Neural cell (in vitro differentiated cells): ENCODE results near the gene WDR49. TPM values are rescaled to one million over a fixed set of nuclear protein-coding genes. Genes with fewer than 3 reads are reported as not detected.

Source experiments
- H2AFZ ChIP-seq: fragments of 200-600, 300-800 bp; sonication (generic), shearing (Covaris generic); 2 replicates; pipeline ENCODE4 v1.6.0; 2014; ENCODE audit warnings: low read depth, mild to moderate bottlenecking, antibody characterized with exemption, low read length, moderate library complexity
- H3F3A ChIP-seq: fragments of 200-600 bp; shearing (Covaris generic); 2 replicates; pipeline ENCODE4 v1.6.1; 2016; ENCODE audit warnings: mild to moderate bottlenecking, moderate library complexity, mixed read lengths, antibody characterized with exemption, low read length; ENCODE audit not compliant: insufficient read depth, poor library complexity, severe bottlenecking
- H3K27ac ChIP-seq: fragments of 200-600, 300-800 bp; sonication (generic), shearing (Covaris generic); 2 replicates; pipeline ENCODE4 v1.5.1; 2014; ENCODE audit warnings: mild to moderate bottlenecking, low read length, moderate library complexity
- H3K27me3 ChIP-seq: fragments of 300-800, 200-600 bp; sonication (generic), shearing (Covaris generic); 2 replicates; pipeline ENCODE4 v1.6.0; 2014; ENCODE audit warnings: mild to moderate bottlenecking, low read depth, low read length, moderate library complexity; ENCODE audit not compliant: insufficient read depth
- H3K36me3 ChIP-seq: fragments of 300-800, 200-600 bp; sonication (generic), shearing (Covaris generic); 2 replicates; pipeline ENCODE4 v1.5.1; 2014; ENCODE audit warnings: mild to moderate bottlenecking, antibody characterized with exemption, low read length, moderate library complexity; ENCODE audit not compliant: insufficient read depth
- H3K4me2 ChIP-seq: fragments of 300-800, 200-600 bp; sonication (generic), shearing (Covaris generic); 2 replicates; pipeline ENCODE4 v1.6.0; 2014; ENCODE audit warnings: mild to moderate bottlenecking, low read length
- H3K4me3 ChIP-seq: fragments of 300-800, 200-600 bp; sonication (generic), shearing (Covaris generic); 2 replicates; pipeline ENCODE4 v1.5.1; 2014; ENCODE audit warnings: mild to moderate bottlenecking, low read length, moderate library complexity
- H3K79me2 ChIP-seq: fragments of 200-600 bp; shearing (Covaris generic); replicated peaks from 2 replicates; pipeline ENCODE4 v1.6.0; 2014; ENCODE audit warnings: mild to moderate bottlenecking, low read length, moderate library complexity; ENCODE audit not compliant: insufficient read depth
- H3K9ac ChIP-seq: fragments of 300-800, 200-600 bp; sonication (generic), shearing (Covaris generic); 2 replicates; pipeline ENCODE4 v1.6.1; 2016; ENCODE audit warnings: mild to moderate bottlenecking, low read length, mixed read lengths
- H3K9me2 ChIP-seq: fragments of 200-600 bp; shearing (Covaris generic); 2 replicates; pipeline ENCODE4 v1.6.1; 2016; ENCODE audit warnings: mild to moderate bottlenecking, low read length, mixed read lengths; ENCODE audit not compliant: insufficient read depth
- H3K9me3 ChIP-seq: fragments of 200-600, 300-800 bp; sonication (generic), shearing (Covaris generic); 2 replicates; pipeline ENCODE4 v1.6.1; 2016; ENCODE audit warnings: mild to moderate bottlenecking, mixed run types, low read length, moderate library complexity, mixed read lengths
- H4K20me1 ChIP-seq: fragments of 200-600 bp; shearing (Covaris generic); 2 replicates; pipeline ENCODE4 v1.6.1; 2016; ENCODE audit warnings: mild to moderate bottlenecking, mixed run types; ENCODE audit not compliant: insufficient read depth
- CTCF ChIP-seq: fragments of 450-650 bp; IDR thresholded peaks from 2 replicates; pipeline ENCODE4 v1.5.1; 2014; ENCODE audit warnings: antibody characterized with exemption, mild to moderate bottlenecking, moderate library complexity; ENCODE audit not compliant: poor library complexity, severe bottlenecking
- EP300 ChIP-seq: fragments of 450-650 bp; conservative IDR thresholded peaks from 2 replicates; pipeline ENCODE4 v1.6.1; 2014; ENCODE audit warnings: antibody characterized with exemption, mild to moderate bottlenecking, moderate library complexity; ENCODE audit not compliant: poor library complexity, severe bottlenecking
- EZH2 ChIP-seq: fragments of 200-600, 300-800 bp; shearing (Covaris generic), sonication (generic); IDR thresholded peaks from 2 replicates; pipeline ENCODE4 v1.6.1; 2014; ENCODE audit warnings: antibody characterized with exemption, low read length, borderline replicate concordance, mild to moderate bottlenecking; ENCODE audit not compliant: insufficient read depth, poor library complexity, severe bottlenecking
- MXI1 ChIP-seq: fragments of 450-650 bp; conservative IDR thresholded peaks from 2 replicates; pipeline ENCODE4 v1.6.1; 2014; ENCODE audit warnings: antibody characterized with exemption, mild to moderate bottlenecking; ENCODE audit not compliant: poor library complexity, severe bottlenecking
- POLR2AphosphoS5 ChIP-seq: IDR thresholded peaks from 2 replicates; pipeline ENCODE4 v1.6.1; 2012
- RAD21 ChIP-seq: fragments of 450-650 bp; conservative IDR thresholded peaks from 2 replicates; pipeline ENCODE4 v1.6.1; 2014; ENCODE audit warnings: antibody characterized with exemption, mild to moderate bottlenecking, moderate library complexity
- REST ChIP-seq: IDR thresholded peaks from 2 replicates; pipeline ENCODE4 v1.6.1; 2012; ENCODE audit warnings: borderline replicate concordance
- SMC3 ChIP-seq: fragments of 450-650 bp; conservative IDR thresholded peaks from 2 replicates; pipeline ENCODE4 v1.6.1; 2014; ENCODE audit warnings: antibody characterized with exemption, mild to moderate bottlenecking, moderate library complexity; ENCODE audit not compliant: poor library complexity
- TAF1 ChIP-seq: IDR thresholded peaks from 2 replicates; pipeline ENCODE4 v1.6.1; 2012; ENCODE audit warnings: low read depth
- polyA plus RNA-seq: library from polyadenylated mRNA; depleted of rRNA; stranded (reverse); fragments of >200 nt; gene quantifications from 2 replicates; pipeline ENCODE4 v1.2.3, GENCODE V29; 2014

WDR49 gene
- polyA plus RNA-seq, 1 donor from 2014 or later, result 1.1 TPM

DNA sequence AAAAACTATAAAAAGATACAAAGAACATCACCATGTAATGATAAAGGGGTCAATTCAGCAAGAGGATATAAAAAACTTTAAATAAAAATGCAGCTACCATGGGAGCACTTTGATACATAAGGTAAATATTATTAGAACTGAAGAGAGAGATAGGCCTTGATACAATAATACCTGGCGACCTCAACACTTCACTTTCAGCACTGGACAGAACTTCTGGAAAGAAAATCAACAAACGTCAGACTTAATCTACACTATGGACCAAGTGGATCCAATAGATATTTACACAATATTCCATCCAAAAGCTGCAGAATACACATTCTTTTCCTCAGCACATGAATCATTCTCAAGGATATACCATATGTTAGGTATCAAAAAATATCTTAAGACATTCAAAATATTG is 42.0 kb downstream of the WDR49 start:
- H3F3A ChIP-seq, result no peaks in the 10 kb centered on the region

DNA sequence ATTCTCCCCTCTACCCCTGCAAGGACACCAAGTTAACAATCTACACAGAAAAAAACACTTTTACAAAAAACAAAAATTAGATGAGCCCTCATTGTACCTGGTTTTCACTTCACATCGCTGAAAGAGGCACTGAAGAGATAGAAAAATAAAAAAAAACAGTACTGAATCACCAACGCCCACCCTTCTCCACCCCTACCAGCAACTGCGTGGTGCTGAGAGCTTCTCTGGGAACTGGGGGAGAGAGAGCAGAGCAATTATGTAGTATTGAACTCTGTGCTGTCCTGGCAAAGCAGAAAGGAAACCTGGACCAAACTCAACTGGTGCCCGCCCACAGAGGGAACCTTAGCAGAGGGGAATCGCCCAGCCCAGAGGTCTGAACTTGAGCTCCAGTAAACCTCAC is 44.6 kb downstream of the WDR49 start:
- H3K9me3 ChIP-seq, result no peaks in the 10 kb centered on the region
- TF ChIP-seq EP300 (no peak), MXI1 (no peak), TAF1 (no peak), POLR2AphosphoS5 (no peak), RAD21 (no peak), CTCF (no peak), REST (no peak)

More for the DNA sequence above, 42.0 kb downstream of the WDR49 start:
- H3K36me3 ChIP-seq, result no peaks in the 10 kb centered on the region
- H3K27ac ChIP-seq, result no peak overlapping the region
- H2AFZ ChIP-seq, result no peak overlapping the region
- H3K9ac ChIP-seq, result no peak overlapping the region
- TF ChIP-seq EZH2, result no peak
- no peak for TF ChIP-seq TAF1
- no peak for TF ChIP-seq POLR2AphosphoS5
- no peak for TF ChIP-seq MXI1
- no peak for TF ChIP-seq RAD21
- no peak for TF ChIP-seq EP300
- TF ChIP-seq REST, result no peak
- TF ChIP-seq CTCF, result no peak
- no peak for TF ChIP-seq SMC3
- H3K4me3 ChIP-seq, result no peak overlapping the region
- no peaks in the 10 kb centered on the region for H3K9me3 ChIP-seq
- H3K9me2 ChIP-seq, result no peaks in the 10 kb centered on the region
- H3K79me2 ChIP-seq, result no peaks in the 10 kb centered on the region
- H3K4me2 ChIP-seq, result no peak overlapping the region
- no peaks in the 10 kb centered on the region for H3K27me3 ChIP-seq
- no peaks in the 10 kb centered on the region for H4K20me1 ChIP-seq

More for the DNA sequence above, 44.6 kb downstream of the WDR49 start:
- Histone ChIP-seq H3K4me3 (no peak overlapping the region), H3K27ac (no peak overlapping the region), H3K27me3 (no peaks in the 10 kb centered on the region), H4K20me1 (no peaks in the 10 kb centered on the region), H3F3A (no peaks in the 10 kb centered on the region), H3K36me3 (no peaks in the 10 kb centered on the region), H2AFZ (no peak overlapping the region), H3K79me2 (no peaks in the 10 kb centered on the region), H3K9ac (no peak overlapping the region), H3K4me2 (no peak overlapping the region), H3K9me2 (no peaks in the 10 kb centered on the region)
